ENCODE data around the gene MPIG6B.

GRCh38 chr6:31736768-31737314, 13.7 kb downstream of the MPIG6B start:
- TF ChIP-seq EZH2 (IDR thresholded peaks at IDR 0.05; ENCODE audit: insufficient read depth, poor library complexity, severe bottlenecking) (no peak), EZH2phosphoT487 (IDR thresholded peaks at IDR 0.05; ENCODE audit: insufficient read depth, low read depth) (no peak)

All from GM23248 (cell line).